NCI-H1105 treated with DMSO at 0.1 percent for 48 hours (cell line): ENCODE measurements around the gene STK16.
A peak's percentile ranks its signal among the peaks of the same experiment; 100 is the strongest.

Source experiments
- DNase-seq: peaks from one replicate; lab custom pipeline; 2025; lab: John Stamatoyannopoulos, UW

The STK16 gene

GRCh38 chr2:219287580-219288265 is 42.4 kb downstream of the STK16 start:
- DNase-seq = no peak

GRCh38 chr2:219289195-219289536 is 43.9 kb downstream of the STK16 start:
- DNase-seq = no peak

- no peak for DNase-seq
Observed at GRCh38 chr2:219289537-219290361, 44.5 kb downstream of the STK16 start.

- no peak for DNase-seq
Observed at GRCh38 chr2:219290381-219291171, 45.3 kb downstream of the STK16 start.

GRCh38 chr2:219291394-219291793 is 46.1 kb downstream of the STK16 start:
- DNase-seq = no peak

GRCh38 chr2:219291910-219292490 is 46.7 kb downstream of the STK16 start:
- DNase-seq = no peak

GRCh38 chr2:219292616-219293015 is 47.3 kb downstream of the STK16 start:
- no peak for DNase-seq

- no peak for DNase-seq
Observed at GRCh38 chr2:219293736-219294231, 48.5 kb downstream of the STK16 start.

- no peak for DNase-seq
Observed at GRCh38 chr2:219294356-219295351, 49.4 kb downstream of the STK16 start.

GRCh38 chr2:219296142-219296541 is 50.9 kb downstream of the STK16 start:
- no peak for DNase-seq

- no peak for DNase-seq
Observed at GRCh38 chr2:219296631-219297391, 51.5 kb downstream of the STK16 start.

- DNase-seq = no peak
Observed at GRCh38 chr2:219297766-219298456, 52.6 kb downstream of the STK16 start.

- peak; percentile 31 for DNase-seq
Observed at GRCh38 chr2:219298759-219299371, 53.6 kb downstream of the STK16 start.

- DNase-seq = no peak
Observed at GRCh38 chr2:219299372-219299760, 54.1 kb downstream of the STK16 start.
